AG04449 (cell line): ENCODE data around the gene SNTG2.

Source experiments
- CTCF ChIA-PET: fragments of 350-600 bp; formaldehyde crosslinking; extraction: SDS; loops from one replicate; lab custom pipeline; 2021; ENCODE audit warnings: antibody characterized with exemption; lab: Yijun Ruan, JAX
- POLR2A ChIA-PET: fragments of 400-600, 350-600 bp; formaldehyde crosslinking; extraction: SDS; loops from one replicate; lab custom pipeline; 2020; ENCODE audit warnings: antibody characterized with exemption, inconsistent platforms; lab: Yijun Ruan, JAX
- DNase-seq: peaks from one replicate; pipeline ENCODE4 v3.0.0-alpha.2; 2010; ENCODE audit warnings: low read depth, low spot score
- H3K4me3 ChIP-seq: 2 replicates; pipeline ENCODE4 v1.5.1; 2011; ENCODE audit warnings: low read depth, mild to moderate bottlenecking, control low read depth, low read length
- CTCF ChIP-seq: IDR thresholded peaks from one replicate; pipeline ENCODE4 v1.5.1; 2011; ENCODE audit warnings: mild to moderate bottlenecking, moderate library complexity, low read length, control low read depth, inconsistent platforms; ENCODE audit not compliant: insufficient read depth; ENCODE audit errors: missing control alignments

The SNTG2 gene

DNA sequence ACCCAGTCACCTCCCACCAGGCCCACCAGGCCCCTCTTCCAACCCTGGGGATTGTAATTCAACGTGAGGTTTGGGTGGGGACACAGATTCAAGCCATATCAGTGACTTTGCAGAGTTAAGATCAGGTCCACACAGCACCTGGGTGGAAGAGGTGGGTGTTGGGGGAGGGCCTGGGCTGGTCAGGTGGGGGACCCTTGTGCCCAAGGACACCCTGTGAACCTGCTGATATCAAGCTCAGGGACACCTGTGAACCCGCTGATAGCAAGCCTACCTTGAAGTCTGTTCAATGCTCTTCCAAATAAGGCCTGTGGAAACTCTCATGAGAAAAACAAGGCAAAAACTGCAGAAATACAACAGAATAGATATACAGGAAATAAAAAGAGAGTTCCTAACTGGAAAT lies 442.7 kb downstream of the SNTG2 start:
- no peak for DNase-seq
- no peak overlapping the region for H3K4me3 ChIP-seq
- ChIA-PET POLR2A (no interaction called here), CTCF (no interaction called here)
- TF ChIP-seq CTCF: no peak

DNA sequence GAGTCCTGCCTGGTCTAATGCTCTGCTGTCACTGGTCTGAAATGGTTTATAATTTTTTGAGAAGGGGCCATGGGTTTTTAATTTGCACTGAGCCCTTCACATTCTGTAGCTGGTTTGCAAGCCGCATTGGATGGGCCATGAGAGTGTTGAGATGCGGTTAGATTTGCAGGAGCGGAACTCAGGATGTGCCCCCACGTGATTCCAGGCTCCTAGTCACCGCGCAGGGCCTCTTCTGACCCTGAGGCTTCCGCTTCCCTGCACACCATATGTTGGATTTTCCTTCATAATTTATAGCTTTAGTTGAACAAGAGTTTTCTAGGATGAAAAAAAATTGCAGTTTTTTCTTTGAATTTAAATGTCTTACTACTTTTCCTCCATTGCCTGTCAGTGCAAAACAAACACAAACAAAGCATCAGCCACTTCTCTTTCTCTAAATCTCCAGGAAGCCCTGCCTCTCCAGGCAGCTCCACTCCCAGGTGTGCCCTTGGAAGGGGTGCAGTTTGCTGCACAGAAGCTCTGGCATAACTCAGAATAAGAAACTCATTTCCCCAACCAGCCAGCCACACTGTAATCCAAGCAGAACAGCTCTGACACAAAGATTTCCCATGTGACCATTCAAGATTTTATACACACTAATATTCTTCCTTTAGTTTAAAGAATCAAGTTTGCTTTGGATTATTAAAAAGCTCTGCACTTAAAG lies 444.2 kb downstream of the SNTG2 start:
- ChIA-PET POLR2A (no interaction called here), CTCF (no interaction called here)
- no peak for DNase-seq
- no peak for TF ChIP-seq CTCF
- no peak overlapping the region for H3K4me3 ChIP-seq

DNA sequence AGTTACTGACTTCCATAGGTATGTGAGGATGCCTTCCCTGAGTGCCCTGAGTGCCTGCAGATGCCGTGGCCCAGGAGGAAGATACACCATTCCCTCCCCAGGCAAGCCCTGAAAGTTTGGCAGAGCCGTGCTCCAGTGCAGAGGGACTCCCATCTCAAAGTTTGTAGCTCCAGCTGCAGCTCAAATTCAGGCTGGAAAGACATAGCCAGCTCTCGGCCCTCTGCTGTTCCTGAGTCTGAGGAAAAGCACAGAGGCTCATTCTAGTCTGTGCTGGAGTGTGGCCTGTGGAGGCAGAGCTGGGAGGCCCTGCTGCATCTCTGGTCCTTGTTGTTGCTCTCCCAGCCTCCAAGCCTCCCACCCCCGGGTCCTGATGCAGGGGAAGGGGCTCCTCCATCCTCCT lies 446.7 kb downstream of the SNTG2 start:
- H3K4me3 ChIP-seq: no peak overlapping the region
- DNase-seq: no peak
- CTCF ChIA-PET: no interaction called here
- POLR2A ChIA-PET: no interaction called here
- TF ChIP-seq CTCF: no peak

DNA sequence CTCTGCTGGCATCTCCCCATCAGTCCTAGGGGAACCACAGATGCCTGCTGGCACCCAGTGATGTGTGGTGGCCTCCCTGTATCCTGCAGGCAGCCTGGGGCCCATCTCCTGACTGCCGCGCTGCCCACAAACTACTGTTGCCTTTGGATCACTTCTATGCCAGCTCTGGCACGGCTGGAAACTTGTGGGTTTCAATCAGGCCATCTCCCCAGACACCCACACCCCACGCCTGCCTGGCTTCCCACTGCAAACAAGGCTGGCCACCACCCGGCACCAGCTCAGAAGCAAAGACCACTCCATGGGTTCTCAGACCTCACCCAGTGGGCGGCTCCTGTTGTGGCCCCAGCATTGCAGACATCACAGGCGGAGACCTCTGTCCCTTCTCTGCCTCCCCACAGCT lies 447.5 kb downstream of the SNTG2 start:
- ChIA-PET POLR2A (no interaction called here), CTCF (no interaction called here)
- DNase-seq: no peak
- H3K4me3 ChIP-seq: no peak overlapping the region
- no peak for TF ChIP-seq CTCF

- TF ChIP-seq CTCF: no peak
- POLR2A ChIA-PET: no interaction called here
Measured at GRCh38 chr2:1400943-1401735, 450.5 kb downstream of the SNTG2 start.

GRCh38 chr2:1402064-1402463 lies 451.4 kb downstream of the SNTG2 start:
- DNase-seq: no peak
- TF ChIP-seq CTCF: no peak
- ChIA-PET POLR2A (no interaction called here), CTCF (no interaction called here)
- H3K4me3 ChIP-seq: no peak overlapping the region

More at GRCh38 chr2:1400943-1401735, 450.5 kb downstream of the SNTG2 start:
- no peak overlapping the region for H3K4me3 ChIP-seq
- CTCF ChIA-PET: no interaction called here
- no peak for DNase-seq
